ENCODE results near the gene FADS2.

FADS2 gene

DNA sequence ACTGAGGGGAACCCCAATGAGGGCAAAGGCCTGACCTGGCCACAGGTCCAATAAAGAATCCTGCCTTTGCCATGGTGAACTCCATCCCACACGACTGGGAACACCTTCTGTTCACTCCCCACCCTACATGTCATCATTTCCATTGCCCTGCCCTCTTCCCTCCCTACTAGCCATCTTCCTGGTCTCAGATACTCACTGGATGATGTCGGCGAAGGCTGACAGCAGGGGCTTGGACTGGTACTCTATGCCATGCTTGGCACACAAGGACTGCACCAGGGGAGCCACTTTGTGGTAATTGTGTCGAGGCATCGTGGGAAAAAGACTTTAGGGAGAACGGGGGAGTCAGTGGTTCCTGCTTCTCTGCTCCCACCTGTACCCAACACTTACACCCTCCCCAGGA lies 25.5 kb upstream of the FADS2 start:
- Histone ChIP-seq H3K9me3 (ENCODE audit: low read length) (no peaks in the 10 kb centered on the region), H3K36me3 (ENCODE audit: insufficient read depth, low read length) (peaks cover 87% of the 10 kb centered on the region), H3K4me1 (ENCODE audit: insufficient read depth, low read length) (no peaks in the 10 kb centered on the region), H3K27me3 (ENCODE audit: insufficient read depth, low read length) (no peaks in the 10 kb centered on the region), H2AFZ (ENCODE audit: low read depth, low read length) (no peak overlapping the region), H3K4me3 (ENCODE audit: low read length) (no peak overlapping the region)

DNA sequence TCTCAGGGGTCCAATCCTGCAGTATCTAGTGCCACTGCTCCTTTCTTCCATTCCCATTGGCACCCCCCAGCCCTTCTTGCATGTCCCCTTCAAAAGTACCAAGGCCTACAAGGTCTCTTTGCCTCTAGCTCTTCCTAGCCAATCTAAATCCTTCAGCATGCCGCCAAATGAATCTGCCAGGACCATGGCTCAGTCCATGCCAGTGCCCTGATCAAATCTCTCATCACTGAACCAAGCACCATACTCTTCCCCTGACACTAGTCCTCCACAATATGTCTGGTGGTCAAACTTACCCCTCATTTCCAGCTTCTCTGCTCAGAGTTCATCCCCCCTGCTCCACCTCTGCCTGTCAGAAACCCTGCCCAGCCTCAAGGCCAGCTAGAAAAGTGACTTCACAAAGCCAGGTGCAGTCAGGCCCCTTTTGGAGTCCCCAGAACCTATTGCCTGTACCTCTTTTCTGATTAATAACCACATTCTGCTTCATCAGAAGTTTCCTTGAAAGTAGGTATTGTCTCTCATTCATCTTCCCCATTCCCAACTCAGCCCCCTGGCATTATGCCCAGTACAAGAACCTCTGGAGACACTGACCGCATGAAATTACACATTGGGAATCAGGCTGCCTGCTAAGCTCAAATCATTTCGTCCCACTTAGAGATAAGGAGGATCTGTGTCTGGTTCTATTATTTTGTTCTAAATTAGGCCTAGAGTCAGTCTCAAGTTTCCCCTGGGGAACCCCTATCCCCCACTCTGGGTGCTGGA lies 24.0 kb upstream of the FADS2 start:
- Histone ChIP-seq H2AFZ (ENCODE audit: low read depth, low read length) (no peak overlapping the region), H3K4me1 (ENCODE audit: insufficient read depth, low read length) (no peaks in the 10 kb centered on the region), H3K9me3 (ENCODE audit: low read length) (no peaks in the 10 kb centered on the region), H3K4me3 (ENCODE audit: low read length) (no peak overlapping the region), H3K36me3 (ENCODE audit: insufficient read depth, low read length) (peaks cover 93% of the 10 kb centered on the region), H3K27me3 (ENCODE audit: insufficient read depth, low read length) (no peaks in the 10 kb centered on the region)

- no peak overlapping the region for H3K4me3 ChIP-seq (ENCODE audit: low read length)
- H2AFZ ChIP-seq (ENCODE audit: low read depth, low read length), result no peak overlapping the region
- H3K9me3 ChIP-seq (ENCODE audit: low read length), result no peaks in the 10 kb centered on the region
- H3K4me1 ChIP-seq (ENCODE audit: insufficient read depth, low read length), result no peaks in the 10 kb centered on the region
- peaks cover 93% of the 10 kb centered on the region for H3K36me3 ChIP-seq (ENCODE audit: insufficient read depth, low read length)
- no peaks in the 10 kb centered on the region for H3K27me3 ChIP-seq (ENCODE audit: insufficient read depth, low read length)
Measured at GRCh38 chr11:61805146-61805545, 23.0 kb upstream of the FADS2 start.

DNA sequence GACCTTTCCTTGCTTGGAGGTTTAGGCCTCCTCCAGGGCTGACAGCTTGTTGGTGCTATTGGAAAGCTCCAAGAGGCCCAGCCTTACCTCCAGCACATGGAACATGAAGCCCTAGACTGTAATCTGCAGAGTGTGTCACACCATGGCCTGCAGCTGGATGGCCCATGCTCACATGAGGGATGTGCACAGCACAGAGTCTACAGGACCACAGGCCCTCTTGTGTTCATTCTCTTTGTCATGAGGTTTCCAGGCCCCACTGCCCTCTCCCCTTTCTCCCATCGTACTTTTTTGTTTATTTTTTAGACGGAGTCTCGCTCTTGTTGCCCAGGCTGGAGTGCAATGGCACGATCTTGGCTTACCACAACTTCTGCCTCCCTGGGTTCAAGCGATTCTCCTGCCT lies 21.3 kb upstream of the FADS2 start:
- H2AFZ ChIP-seq (ENCODE audit: low read depth, low read length), result no peak overlapping the region
- H3K27me3 ChIP-seq (ENCODE audit: insufficient read depth, low read length), result no peaks in the 10 kb centered on the region
- peaks cover 94% of the 10 kb centered on the region for H3K36me3 ChIP-seq (ENCODE audit: insufficient read depth, low read length)
- no peaks in the 10 kb centered on the region for H3K4me1 ChIP-seq (ENCODE audit: insufficient read depth, low read length)
- no peak overlapping the region for H3K4me3 ChIP-seq (ENCODE audit: low read length)
- H3K9me3 ChIP-seq (ENCODE audit: low read length), result no peaks in the 10 kb centered on the region

GRCh38 chr11:61810671-61811175 lies 17.4 kb upstream of the FADS2 start:
- Histone ChIP-seq H3K4me3 (ENCODE audit: low read length) (no peak overlapping the region), H3K9me3 (ENCODE audit: low read length) (no peaks in the 10 kb centered on the region), H2AFZ (ENCODE audit: low read depth, low read length) (no peak overlapping the region), H3K36me3 (ENCODE audit: insufficient read depth, low read length) (peaks cover 77% of the 10 kb centered on the region), H3K4me1 (ENCODE audit: insufficient read depth, low read length) (peaks cover 10% of the 10 kb centered on the region), H3K27me3 (ENCODE audit: insufficient read depth, low read length) (no peaks in the 10 kb centered on the region)

GRCh38 chr11:61811831-61812230 lies 16.3 kb upstream of the FADS2 start:
- Histone ChIP-seq H3K9me3 (ENCODE audit: low read length) (no peaks in the 10 kb centered on the region), H2AFZ (ENCODE audit: low read depth, low read length) (no peak overlapping the region), H3K4me3 (ENCODE audit: low read length) (no peak overlapping the region), H3K27me3 (ENCODE audit: insufficient read depth, low read length) (no peaks in the 10 kb centered on the region), H3K4me1 (ENCODE audit: insufficient read depth, low read length) (peaks cover 10% of the 10 kb centered on the region), H3K36me3 (ENCODE audit: insufficient read depth, low read length) (peaks cover 69% of the 10 kb centered on the region)

DNA sequence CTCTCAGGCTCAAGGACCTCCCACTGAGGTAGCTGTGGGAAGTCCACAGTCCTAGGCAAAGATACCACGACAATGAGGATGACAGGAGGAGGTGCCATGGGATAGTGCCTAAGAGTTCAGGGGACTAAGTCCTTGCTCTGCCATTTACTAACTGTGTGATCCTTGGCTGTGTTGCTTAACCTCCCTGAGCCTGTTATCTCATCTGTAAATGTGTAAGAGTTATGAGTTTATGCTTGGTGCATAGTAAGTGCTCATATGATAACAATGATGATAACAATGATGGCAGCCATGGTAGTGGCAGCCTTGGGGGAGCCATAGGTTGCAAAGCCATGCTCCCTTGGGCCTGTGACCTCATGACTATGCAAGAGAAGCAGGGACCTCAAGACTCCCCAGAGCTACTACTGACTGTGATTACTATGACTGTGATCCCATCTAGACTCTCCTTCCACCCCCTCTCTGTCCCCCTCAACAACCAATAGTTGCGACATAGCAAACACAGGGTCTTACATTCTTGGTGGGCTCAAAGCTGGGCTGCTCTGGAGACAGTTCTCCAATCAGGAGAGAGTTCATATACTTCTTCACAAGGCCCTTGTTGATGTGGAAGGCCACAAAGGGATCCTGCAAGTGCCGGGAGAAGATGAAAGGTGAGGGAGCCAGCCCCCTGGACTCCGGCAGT lies 15.2 kb upstream of the FADS2 start:
- Histone ChIP-seq H3K27me3 (ENCODE audit: insufficient read depth, low read length) (no peaks in the 10 kb centered on the region), H3K36me3 (ENCODE audit: insufficient read depth, low read length) (peaks cover 59% of the 10 kb centered on the region), H2AFZ (ENCODE audit: low read depth, low read length) (no peak overlapping the region), H3K9me3 (ENCODE audit: low read length) (no peaks in the 10 kb centered on the region), H3K4me3 (ENCODE audit: low read length) (no peak overlapping the region), H3K4me1 (ENCODE audit: insufficient read depth, low read length) (peaks cover 18% of the 10 kb centered on the region)

GRCh38 chr11:61814247-61814957 lies 13.7 kb upstream of the FADS2 start:
- Histone ChIP-seq H3K9me3 (ENCODE audit: low read length) (no peaks in the 10 kb centered on the region), H2AFZ (ENCODE audit: low read depth, low read length) (no peak overlapping the region), H3K27me3 (ENCODE audit: insufficient read depth, low read length) (no peaks in the 10 kb centered on the region), H3K4me1 (ENCODE audit: insufficient read depth, low read length) (peaks cover 23% of the 10 kb centered on the region), H3K4me3 (ENCODE audit: low read length) (peak overlapping the region; percentile 48), H3K36me3 (ENCODE audit: insufficient read depth, low read length) (peaks cover 45% of the 10 kb centered on the region)

- Histone ChIP-seq H2AFZ (ENCODE audit: low read depth, low read length) (no peak overlapping the region), H3K4me3 (ENCODE audit: low read length) (peak overlapping the region; percentile 93), H3K4me1 (ENCODE audit: insufficient read depth, low read length) (peaks cover 23% of the 10 kb centered on the region), H3K27me3 (ENCODE audit: insufficient read depth, low read length) (no peaks in the 10 kb centered on the region), H3K9me3 (ENCODE audit: low read length) (no peaks in the 10 kb centered on the region), H3K36me3 (ENCODE audit: insufficient read depth, low read length) (peaks cover 38% of the 10 kb centered on the region)
Measured at GRCh38 chr11:61814958-61815789, 12.9 kb upstream of the FADS2 start.

DNA sequence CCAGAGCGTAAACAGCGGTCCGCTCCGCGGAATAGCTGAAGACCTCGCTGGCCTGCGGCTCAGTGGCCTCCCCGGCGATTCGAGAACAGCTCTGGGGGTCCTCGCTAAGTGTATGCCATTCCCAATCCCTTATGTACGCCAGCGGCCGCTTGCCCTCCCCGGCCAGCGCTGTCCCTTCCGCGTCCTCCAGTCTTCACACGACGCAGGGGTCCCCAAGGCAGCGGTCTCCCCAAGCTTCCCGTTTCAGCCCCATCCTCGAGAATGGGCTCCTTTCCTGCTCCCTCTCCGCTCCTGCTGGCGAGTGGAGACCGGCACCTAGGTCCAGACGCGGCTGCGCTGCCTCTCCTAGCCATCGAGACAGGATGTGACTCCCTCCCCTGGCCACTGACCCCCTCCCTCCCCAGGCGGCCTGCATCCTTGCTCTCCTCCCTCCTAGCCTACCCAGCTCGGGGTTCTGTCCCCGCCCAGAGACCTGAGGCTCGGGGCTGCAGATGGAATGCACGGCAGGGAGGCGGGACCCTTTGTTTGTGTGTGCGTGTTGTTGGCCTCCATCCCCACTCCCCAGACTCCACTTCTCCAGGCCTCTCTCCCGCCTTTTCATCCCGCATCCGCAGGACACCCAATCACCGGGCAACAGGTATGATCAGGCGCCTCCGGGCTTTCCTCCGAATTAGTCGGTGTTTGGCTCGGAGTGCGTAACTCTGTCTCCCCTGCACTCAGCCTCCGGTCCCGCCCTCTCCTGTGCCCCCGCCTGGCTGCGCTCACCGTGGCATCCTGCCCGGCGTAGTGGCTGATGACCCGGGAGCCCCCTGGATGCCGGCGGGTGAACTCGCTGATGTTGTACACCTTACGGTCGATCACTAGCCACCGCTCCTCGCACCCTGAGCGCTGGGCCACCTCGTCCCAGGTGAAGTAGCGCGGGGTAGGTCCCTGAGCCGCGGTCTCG lies 12.0 kb upstream of the FADS2 start:
- Histone ChIP-seq H3K4me3 (ENCODE audit: low read length) (peak overlapping the region; percentile 93), H3K4me1 (ENCODE audit: insufficient read depth, low read length) (peaks cover 23% of the 10 kb centered on the region), H3K36me3 (ENCODE audit: insufficient read depth, low read length) (peaks cover 29% of the 10 kb centered on the region)

GRCh38 chr11:61816736-61817455 lies 11.2 kb upstream of the FADS2 start, which contains the start of gene FADS1:
Gene FADS1, minus strand, starts transcription at chr11:61817003. Its CDS starts 74 bp downstream, at chr11:61816929.
- H3K27me3 ChIP-seq (ENCODE audit: insufficient read depth, low read length), result no peaks in the 10 kb centered on the region
- H3K4me3 ChIP-seq (ENCODE audit: low read length), result peak within 1 kb of the TSS; percentile 93
- peaks cover 21% of the 10 kb centered on the region for H3K36me3 ChIP-seq (ENCODE audit: insufficient read depth, low read length)
- H3K9me3 ChIP-seq (ENCODE audit: low read length), result no peaks in the 10 kb centered on the region
- no peak within 1 kb of the TSS for H2AFZ ChIP-seq (ENCODE audit: low read depth, low read length)
- H3K4me1 ChIP-seq (ENCODE audit: insufficient read depth, low read length), result peaks cover 23% of the 10 kb centered on the region

More for the DNA sequence above, 12.0 kb upstream of the FADS2 start:
- no peak overlapping the region for H2AFZ ChIP-seq (ENCODE audit: low read depth, low read length)
- H3K9me3 ChIP-seq (ENCODE audit: low read length), result no peaks in the 10 kb centered on the region
- H3K27me3 ChIP-seq (ENCODE audit: insufficient read depth, low read length), result no peaks in the 10 kb centered on the region

Measured in neuron (in vitro differentiated cells).